ENCODE measurements around the gene TRPM7.

DNA sequence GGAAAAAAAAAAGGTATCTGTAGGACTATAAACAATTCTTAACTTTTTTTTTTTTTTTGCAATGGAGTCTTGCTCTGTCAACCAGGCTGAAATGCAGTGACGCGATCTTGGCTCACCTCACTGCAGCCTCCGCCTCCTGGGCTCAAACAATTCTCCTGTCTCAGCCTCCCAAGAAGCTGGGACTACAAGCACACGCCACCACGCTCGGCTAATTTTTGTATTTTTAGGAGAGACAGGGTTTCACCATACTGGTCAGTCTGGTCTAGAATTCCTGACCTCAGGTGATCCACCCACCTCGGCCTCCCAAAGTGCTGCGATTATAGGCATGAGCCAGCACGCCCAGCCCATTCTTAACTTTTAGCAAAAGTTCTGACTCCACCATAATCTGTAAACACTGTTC, 50.5 kb downstream of the TRPM7 start:
- TF ChIP-seq, protein P1, sequence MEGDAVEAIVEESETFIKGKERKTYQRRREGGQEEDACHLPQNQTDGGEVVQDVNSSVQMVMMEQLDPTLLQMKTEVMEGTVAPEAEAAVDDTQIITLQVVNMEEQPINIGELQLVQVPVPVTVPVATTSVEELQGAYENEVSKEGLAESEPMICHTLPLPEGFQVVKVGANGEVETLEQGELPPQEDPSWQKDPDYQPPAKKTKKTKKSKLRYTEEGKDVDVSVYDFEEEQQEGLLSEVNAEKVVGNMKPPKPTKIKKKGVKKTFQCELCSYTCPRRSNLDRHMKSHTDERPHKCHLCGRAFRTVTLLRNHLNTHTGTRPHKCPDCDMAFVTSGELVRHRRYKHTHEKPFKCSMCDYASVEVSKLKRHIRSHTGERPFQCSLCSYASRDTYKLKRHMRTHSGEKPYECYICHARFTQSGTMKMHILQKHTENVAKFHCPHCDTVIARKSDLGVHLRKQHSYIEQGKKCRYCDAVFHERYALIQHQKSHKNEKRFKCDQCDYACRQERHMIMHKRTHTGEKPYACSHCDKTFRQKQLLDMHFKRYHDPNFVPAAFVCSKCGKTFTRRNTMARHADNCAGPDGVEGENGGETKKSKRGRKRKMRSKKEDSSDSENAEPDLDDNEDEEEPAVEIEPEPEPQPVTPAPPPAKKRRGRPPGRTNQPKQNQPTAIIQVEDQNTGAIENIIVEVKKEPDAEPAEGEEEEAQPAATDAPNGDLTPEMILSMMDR (IDR thresholded peaks at IDR 0.05; ENCODE audit: low read depth, low read length), result no peak
- no peak for TF ChIP-seq POLR2A (IDR thresholded peaks at IDR 0.05; ENCODE audit: extremely low read depth, insufficient read length)
